Peyer's patch (tissue), 4 donors: ENCODE results near the gene FOXF1.

ENCODE experiments used
- CTCF ChIP-seq, 6 experiments: fragments of 450-650 bp in 4 of 6; fragments of 200-600 bp in 2 of 6; sonication (generic) in 1 of 6; IDR thresholded peaks; one replicate each; pipeline ENCODE4 v1.5.1; 2017 to 2019; ENCODE audit warnings: antibody characterized with exemption in 6 of 6, mild to moderate bottlenecking in 3 of 6, moderate library complexity in 1 of 6
- POLR2A ChIP-seq, 2 donors: fragments of 450-650 bp; IDR thresholded peaks; one replicate each; pipeline ENCODE4 v1.5.1; 2017; ENCODE audit warnings: antibody characterized with exemption in 2 of 2, mild to moderate bottlenecking in 2 of 2, moderate library complexity in 2 of 2

DNA sequence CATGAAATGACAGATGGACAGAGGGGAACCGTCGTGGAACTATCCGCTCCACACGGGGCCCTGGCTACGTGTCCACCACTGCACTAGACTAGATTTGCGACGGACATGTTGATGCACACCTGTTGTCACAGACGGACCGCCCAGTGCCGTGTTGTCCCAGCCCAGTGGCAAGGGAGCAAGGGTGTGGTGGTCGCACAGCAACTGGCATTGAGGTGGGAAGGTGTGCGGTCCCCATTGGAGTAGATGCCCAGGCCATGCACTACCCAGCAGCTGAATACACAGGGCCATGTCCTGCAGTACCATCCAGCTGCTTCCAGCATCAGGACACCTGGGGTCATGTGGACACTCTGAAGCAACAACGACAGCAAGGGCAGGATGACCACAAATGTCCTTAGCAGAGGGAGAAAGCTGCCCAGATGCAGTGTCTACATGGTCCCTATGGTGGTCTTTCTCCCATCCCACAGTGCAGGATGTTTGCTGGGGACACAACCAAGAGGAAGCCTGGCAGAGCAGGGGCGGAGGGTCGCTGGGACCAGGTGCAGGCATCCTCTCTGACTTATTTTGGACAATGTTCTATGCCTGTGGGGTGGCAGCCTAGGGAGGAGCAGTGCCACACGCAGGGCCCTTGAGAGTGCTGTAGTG, 8.8 kb downstream of the FOXF1 start:
- TF ChIP-seq POLR2A (IDR thresholded peaks at IDR 0.05): no peak
- no peak for TF ChIP-seq CTCF (IDR thresholded peaks at IDR 0.05)
